ENCODE measurements around the gene F10.
A peak's percentile ranks its signal among the peaks of the same experiment; 100 is the strongest.

GRCh38 chr13:113123226-113124201, 915 bp downstream of the F10 start:
- TF ChIP-seq CTCF (IDR thresholded peaks at IDR 0.05) (peak in 3 of 12 donors; percentile 6 to 24 (median 9)), POLR2A (IDR thresholded peaks at IDR 0.05) (no peak)

Measured in heart left ventricle (tissue), 13 donors.